Mucosa of rectum (tissue), 2 donors: Measurements from ENCODE around the gene CDCA4.
A peak's percentile ranks its signal among the peaks of the same experiment; 100 is the strongest.
"Not testable (repeated sequence)": the region's sequence is repeated elsewhere in the genome, so short reads cannot be mapped to it uniquely, and the experiment has no call there.

Experiments
- H3K27ac ChIP-seq, 2 donors: one replicate each; pipeline ENCODE4 v1.7.0; 2013; ENCODE audit warnings: inconsistent platforms in 2 of 2, low read depth in 2 of 2, low read length in 2 of 2
- H3K27me3 ChIP-seq, 2 donors: one replicate each; pipeline ENCODE4 v1.7.0; 2013; ENCODE audit warnings: low read length in 2 of 2; ENCODE audit not compliant: control insufficient read depth in 2 of 2, insufficient read depth in 2 of 2
- H3K36me3 ChIP-seq, 2 donors: one replicate each; pipeline ENCODE4 v1.7.0; 2013; ENCODE audit warnings: low read length in 2 of 2; ENCODE audit not compliant: control insufficient read depth in 2 of 2, insufficient read depth in 2 of 2
- H3K4me1 ChIP-seq, 2 donors: one replicate each; pipeline ENCODE4 v1.7.0; 2013; ENCODE audit warnings: low read length in 2 of 2, mild to moderate bottlenecking in 1 of 2; ENCODE audit not compliant: control insufficient read depth in 2 of 2, insufficient read depth in 2 of 2
- H3K4me3 ChIP-seq, 2 donors: one replicate each; pipeline ENCODE4 v1.7.0; 2013; ENCODE audit warnings: low read length in 2 of 2
- H3K9ac ChIP-seq, 2 donors: one replicate each; pipeline ENCODE4 v1.7.0; 2013; ENCODE audit warnings: low read length in 2 of 2, low read depth in 1 of 2, mild to moderate bottlenecking in 1 of 2
- H3K9me3 ChIP-seq, 2 donors: one replicate each; pipeline ENCODE4 v1.7.0; 2013; ENCODE audit warnings: low read length in 2 of 2; ENCODE audit not compliant: control insufficient read depth in 2 of 2
- donor health status: healthy.
- donor health status: Normal muscosa, but diverticular disease.

Gene CDCA4

DNA sequence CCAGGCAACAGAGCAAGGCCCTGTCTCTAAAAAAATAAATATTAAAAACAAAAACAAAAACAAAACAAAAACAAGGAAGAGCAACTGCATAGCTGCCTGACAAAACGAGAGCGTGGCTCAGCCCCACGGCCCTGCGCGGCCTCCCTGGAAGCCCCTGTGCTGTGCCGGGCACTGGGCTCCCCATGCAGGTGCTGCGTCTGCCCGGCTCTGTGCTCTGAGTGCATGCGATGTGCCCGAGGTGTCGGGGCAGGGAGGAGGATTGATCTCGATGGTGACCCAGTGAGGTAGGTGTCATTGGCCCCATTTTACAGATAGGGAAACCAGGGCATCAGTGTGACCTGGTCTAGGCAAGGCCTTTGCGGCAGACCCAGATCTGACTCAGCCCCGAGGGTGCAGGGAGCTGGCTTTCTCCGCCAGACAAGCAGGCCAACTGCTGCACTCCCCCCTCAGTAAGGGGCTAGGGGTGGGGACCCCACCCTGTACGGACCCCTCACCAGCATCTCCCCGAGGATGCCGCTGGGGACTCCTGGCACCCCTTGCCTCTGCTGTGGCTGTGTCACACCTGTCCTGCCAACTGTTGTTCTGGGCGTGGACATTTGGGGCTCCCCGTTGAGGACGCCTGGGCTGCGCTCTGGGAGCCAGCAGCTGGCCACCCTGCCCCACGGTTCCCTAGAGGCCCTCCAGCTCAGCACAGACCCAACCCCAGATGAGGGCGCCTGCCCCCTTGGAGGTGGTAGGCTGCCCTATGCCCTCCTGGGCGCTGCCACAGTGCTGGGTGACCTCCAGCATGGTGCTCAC lies 29.1 kb upstream of the CDCA4 start:
- H3K27ac ChIP-seq, result no peak overlapping the region
- H3K9ac ChIP-seq, result no peak overlapping the region
- no peaks in the 10 kb centered on the region for H3K9me3 ChIP-seq
- peaks cover 0 to 11% of the 10 kb centered on the region in 2 donors for H3K36me3 ChIP-seq
- no peak overlapping the region for H3K4me3 ChIP-seq
- H3K27me3 ChIP-seq, result no peaks in the 10 kb centered on the region
- H3K4me1 ChIP-seq, result peaks cover 2 to 7% of the 10 kb centered on the region in 2 donors

DNA sequence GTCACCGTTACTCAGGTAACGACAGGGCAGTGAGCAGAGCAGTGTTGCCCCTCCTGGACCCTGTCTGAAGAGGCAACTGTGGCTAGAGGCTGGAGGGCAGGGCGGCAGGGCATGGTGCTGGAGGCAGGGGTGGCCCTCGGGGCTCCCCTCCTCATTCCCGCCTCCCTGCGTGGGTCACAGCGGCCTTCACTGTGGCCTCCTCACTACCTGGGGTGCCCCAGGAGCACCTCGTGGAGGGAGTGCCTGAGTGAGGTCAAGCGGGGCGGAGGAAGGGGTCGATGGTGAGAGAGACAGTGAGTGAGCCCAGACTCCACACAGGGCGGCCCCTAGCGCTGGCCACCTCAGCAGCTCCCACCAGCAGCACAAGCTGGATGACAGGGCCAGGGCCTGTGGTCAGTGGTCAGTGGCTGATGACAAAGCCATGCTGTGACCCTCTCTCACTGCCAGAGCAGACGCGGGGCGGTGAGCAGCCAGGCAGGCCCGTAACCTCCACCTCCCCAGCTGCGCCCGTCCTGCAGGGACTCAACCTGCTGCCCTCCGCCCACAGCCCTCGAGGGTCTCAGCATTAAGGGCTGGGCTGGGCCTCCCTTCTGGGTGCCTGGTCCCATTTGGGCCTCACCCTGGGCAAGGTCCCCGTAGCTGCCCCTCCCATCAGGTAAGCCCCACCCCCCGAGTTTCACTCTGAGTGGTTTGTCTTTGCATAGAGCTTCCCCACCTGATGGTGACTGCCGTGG lies 26.6 kb upstream of the CDCA4 start:
- H3K4me3 ChIP-seq, result no peak overlapping the region
- peaks cover 0 to 7% of the 10 kb centered on the region in 2 donors for H3K36me3 ChIP-seq
- H3K27ac ChIP-seq, result no peak overlapping the region
- no peak overlapping the region for H3K9ac ChIP-seq
- H3K27me3 ChIP-seq, result no peaks in the 10 kb centered on the region
- peaks cover 2 to 7% of the 10 kb centered on the region in 2 donors for H3K4me1 ChIP-seq
- no peaks in the 10 kb centered on the region for H3K9me3 ChIP-seq

DNA sequence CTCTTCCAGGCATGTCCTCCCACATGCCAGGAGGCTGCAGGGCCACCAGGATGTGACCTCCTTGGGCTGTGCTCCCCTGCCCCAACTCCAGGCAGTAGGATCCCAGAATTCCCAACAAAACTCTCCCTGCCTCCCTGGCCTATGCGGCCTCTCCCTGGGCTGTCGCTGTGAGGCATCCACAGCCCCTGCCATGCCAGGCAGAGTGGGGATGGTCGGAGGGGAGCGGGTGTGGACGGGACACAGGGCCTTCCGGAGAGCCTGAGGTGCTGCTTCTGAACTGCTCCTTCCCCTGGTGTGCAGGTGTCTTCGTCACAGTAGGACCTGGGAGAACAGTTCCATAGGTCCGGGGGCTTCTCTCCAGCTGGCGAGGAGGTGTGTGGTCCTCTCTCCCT lies 26.0 kb upstream of the CDCA4 start:
- no peaks in the 10 kb centered on the region for H3K27me3 ChIP-seq
- H3K9ac ChIP-seq, result no peak overlapping the region
- peaks cover 2 to 7% of the 10 kb centered on the region in 2 donors for H3K4me1 ChIP-seq
- no peaks in the 10 kb centered on the region for H3K9me3 ChIP-seq
- H3K4me3 ChIP-seq, result no peak overlapping the region
- peaks cover 0 to 7% of the 10 kb centered on the region in 2 donors for H3K36me3 ChIP-seq
- no peak overlapping the region for H3K27ac ChIP-seq

GRCh38 chr14:105045710-105046326 lies 24.9 kb upstream of the CDCA4 start:
- Histone ChIP-seq H3K36me3 (peaks cover 0 to 2% of the 10 kb centered on the region in 2 donors), H3K9me3 (no peaks in the 10 kb centered on the region), H3K4me1 (peaks cover 2 to 7% of the 10 kb centered on the region in 2 donors), H3K27me3 (no peaks in the 10 kb centered on the region), H3K4me3 (no peak overlapping the region), H3K9ac (peak overlapping the region in 1 of 2 donors; percentile 24), H3K27ac (no peak overlapping the region)

DNA sequence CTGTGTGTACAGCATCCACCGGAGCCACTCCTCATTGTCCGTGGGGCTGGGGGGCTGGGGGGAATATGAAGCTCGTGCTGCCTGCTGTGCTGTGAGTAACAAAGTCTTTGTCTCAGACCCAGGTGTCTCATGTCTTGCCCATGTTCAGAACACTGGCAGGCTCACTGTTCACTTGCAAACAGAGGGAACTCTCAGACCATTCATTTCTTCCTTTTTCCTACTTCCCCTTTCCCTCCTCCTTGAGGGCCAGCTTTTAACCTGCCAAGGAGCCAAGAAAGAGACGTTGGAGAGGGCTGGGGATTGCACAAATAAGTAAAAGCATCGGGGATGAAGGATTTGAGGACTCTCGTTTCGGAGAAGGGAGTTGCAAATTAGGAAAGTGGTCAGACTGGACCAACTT lies 22.8 kb upstream of the CDCA4 start:
- Histone ChIP-seq H3K4me1 (peaks cover 2% of the 10 kb centered on the region in 2 donors), H3K9me3 (no peaks in the 10 kb centered on the region), H3K4me3 (no peak overlapping the region), H3K36me3 (no peaks in the 10 kb centered on the region), H3K27ac (no peak overlapping the region), H3K9ac (no peak overlapping the region), H3K27me3 (no peaks in the 10 kb centered on the region)

- no peaks in the 10 kb centered on the region for H3K9me3 ChIP-seq
- no peaks in the 10 kb centered on the region for H3K27me3 ChIP-seq
- H3K9ac ChIP-seq, result no peak overlapping the region
- no peaks in the 10 kb centered on the region for H3K36me3 ChIP-seq
- no peak overlapping the region for H3K27ac ChIP-seq
- H3K4me3 ChIP-seq, result no peak overlapping the region
- H3K4me1 ChIP-seq, result peaks cover 2% of the 10 kb centered on the region in 2 donors
Observed at GRCh38 chr14:105042813-105043212, 21.9 kb upstream of the CDCA4 start.

DNA sequence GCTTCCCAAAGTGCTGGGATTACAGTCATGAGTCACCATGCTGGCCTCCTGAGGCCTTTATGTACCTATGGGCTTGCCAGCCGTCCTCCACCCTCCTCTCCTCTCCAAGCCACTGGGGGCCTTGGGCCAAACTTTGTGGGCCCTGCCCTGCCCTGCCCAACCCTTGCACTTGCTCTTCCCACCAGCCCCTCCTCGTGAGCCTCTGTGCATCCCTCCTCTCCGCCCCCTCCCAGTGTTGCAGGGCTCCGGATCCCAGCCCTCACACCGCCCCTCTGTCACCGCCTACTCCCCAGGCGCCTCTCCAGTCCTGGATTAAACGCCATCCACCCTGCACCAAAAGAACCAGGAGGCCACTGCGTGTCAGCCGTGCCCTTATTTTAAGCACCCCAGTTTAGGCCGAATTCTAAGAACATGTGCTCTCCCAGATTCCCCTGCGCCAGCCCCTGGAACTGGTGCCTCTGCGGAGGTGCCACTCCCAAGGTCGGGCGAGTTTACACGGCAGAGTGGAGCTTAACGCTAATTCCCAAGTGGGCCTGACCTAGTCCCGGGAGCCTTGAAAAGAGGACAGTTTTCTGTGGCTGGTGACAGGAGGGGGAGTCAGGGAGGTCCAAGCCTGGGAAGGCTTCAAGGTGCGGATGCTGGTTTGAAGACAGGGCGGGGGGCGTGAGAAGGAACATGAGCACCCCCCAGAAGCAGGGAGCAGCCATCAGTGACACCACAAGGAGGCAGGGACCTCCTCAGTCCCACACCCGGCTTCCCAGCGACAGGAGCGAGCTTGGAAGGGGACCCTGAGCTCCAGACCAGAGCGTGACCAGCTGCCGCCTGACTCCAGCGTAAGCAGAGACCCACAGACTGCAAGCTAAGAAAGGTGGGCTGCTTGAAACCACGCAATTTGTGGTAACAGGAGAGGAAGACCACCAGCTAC lies 21.2 kb upstream of the CDCA4 start:
- no peak overlapping the region for H3K4me3 ChIP-seq
- no peaks in the 10 kb centered on the region for H3K27me3 ChIP-seq
- no peak overlapping the region for H3K9ac ChIP-seq
- no peaks in the 10 kb centered on the region for H3K9me3 ChIP-seq
- H3K4me1 ChIP-seq, result peaks cover 2% of the 10 kb centered on the region in 2 donors
- H3K36me3 ChIP-seq, result no peaks in the 10 kb centered on the region
- H3K27ac ChIP-seq, result no peak overlapping the region

GRCh38 chr14:105039458-105040205 lies 18.7 kb upstream of the CDCA4 start:
- no peak overlapping the region for H3K27ac ChIP-seq
- no peaks in the 10 kb centered on the region for H3K36me3 ChIP-seq
- no peaks in the 10 kb centered on the region for H3K27me3 ChIP-seq
- H3K4me3 ChIP-seq, result no peak overlapping the region
- H3K9ac ChIP-seq, result no peak overlapping the region
- no peaks in the 10 kb centered on the region for H3K9me3 ChIP-seq
- no peaks in the 10 kb centered on the region for H3K4me1 ChIP-seq

DNA sequence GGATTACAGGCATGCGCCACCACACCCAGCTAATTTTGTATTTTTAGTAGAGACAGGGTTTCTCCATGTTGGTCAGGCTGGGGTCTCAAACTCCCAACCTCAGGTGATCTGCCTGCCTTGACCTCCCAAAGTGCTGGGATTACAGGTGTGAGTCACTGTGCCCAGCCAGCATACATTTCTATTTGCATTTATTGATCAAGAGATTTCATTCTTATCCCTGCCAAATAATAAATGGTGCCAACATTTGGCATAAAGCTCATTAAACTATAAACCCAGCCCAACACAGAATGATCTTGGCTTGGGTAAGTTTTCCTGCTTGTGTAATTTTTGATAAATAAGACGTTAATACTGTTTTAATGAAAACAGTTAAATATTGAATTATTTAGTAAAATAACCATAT lies 14.7 kb upstream of the CDCA4 start:
- H3K9me3 ChIP-seq, H3K27me3 ChIP-seq, H3K4me1 ChIP-seq, H3K36me3 ChIP-seq, H3K27ac ChIP-seq, H3K9ac ChIP-seq, H3K4me3 ChIP-seq: not testable (repeated sequence)
